Liver (tissue), 9 donors: Measurements from ENCODE around the gene ADTRP. TPM values are rescaled to one million over a fixed set of nuclear protein-coding genes. Genes with fewer than 3 reads are reported as not detected.

Experiments
- DNase-seq: peaks from one replicate; pipeline ENCODE4 v3.0.0-alpha.2; 2017; ENCODE audit warnings: low spot score
- H3K27ac ChIP-seq, 2 donors: one replicate each; pipeline ENCODE4 v1.7.0; 2013; ENCODE audit warnings: inconsistent platforms in 2 of 2, low read length in 2 of 2, control low read depth in 1 of 2, low read depth in 1 of 2, mild to moderate bottlenecking in 1 of 2
- H3K27me3 ChIP-seq, 4 donors: one replicate each; pipeline versions ENCODE4 v1.6.1 to v1.7.0; 2013; ENCODE audit warnings: low read length in 3 of 4, inconsistent platforms in 1 of 4, mild to moderate bottlenecking in 1 of 4, moderate library complexity in 1 of 4; ENCODE audit not compliant: control insufficient read depth in 4 of 4, insufficient read depth in 4 of 4
- H3K36me3 ChIP-seq, 4 donors: one replicate each; pipeline versions ENCODE4 v1.6.1 to v1.7.0; 2013; ENCODE audit warnings: low read length in 3 of 4, mild to moderate bottlenecking in 3 of 4, low read depth in 1 of 4, moderate library complexity in 1 of 4; ENCODE audit not compliant: control insufficient read depth in 4 of 4, insufficient read depth in 3 of 4
- H3K4me1 ChIP-seq, 4 donors: one replicate each; pipeline versions ENCODE4 v1.6.1 to v1.7.0; 2013; ENCODE audit warnings: low read length in 3 of 4, mild to moderate bottlenecking in 3 of 4, moderate library complexity in 1 of 4; ENCODE audit not compliant: control insufficient read depth in 4 of 4, insufficient read depth in 4 of 4
- H3K4me3 ChIP-seq, 3 donors: one replicate each; pipeline versions ENCODE4 v1.6.1 to v1.7.0; 2013; ENCODE audit warnings: low read length in 3 of 3, control low read depth in 1 of 3, low read depth in 1 of 3, mild to moderate bottlenecking in 1 of 3
- H3K9ac ChIP-seq, 2 donors: one replicate each; pipeline ENCODE4 v1.7.0; 2013; ENCODE audit warnings: low read length in 2 of 2, mild to moderate bottlenecking in 2 of 2, moderate library complexity in 2 of 2, control low read depth in 1 of 2, low read depth in 1 of 2
- H3K9me3 ChIP-seq, 4 donors: one replicate each; pipeline versions ENCODE4 v1.6.1 to v1.7.0; 2013; ENCODE audit warnings: low read length in 3 of 4; ENCODE audit not compliant: control insufficient read depth in 4 of 4
- CTCF ChIP-seq: fragments of 150-350 bp; IDR thresholded peaks from 2 replicates; pipeline ENCODE4 v1.5.1; 2017; ENCODE audit warnings: improper control_type of control experiment, low read depth, low read length; ENCODE audit not compliant: missing input control
- EGR1 ChIP-seq, 2 donors: IDR thresholded peaks; 2 replicates each; pipeline ENCODE4 v1.6.1; 2016 to 2018; ENCODE audit warnings: antibody characterized with exemption in 2 of 2, low read depth in 2 of 2
- FOXA1 ChIP-seq: IDR thresholded peaks from 2 replicates; pipeline ENCODE4 v1.6.1; 2016; ENCODE audit warnings: antibody characterized with exemption
- FOXA2 ChIP-seq: IDR thresholded peaks from 2 replicates; pipeline ENCODE4 v1.6.1; 2016; ENCODE audit warnings: antibody characterized with exemption
- HNF4G ChIP-seq: IDR thresholded peaks from 2 replicates; pipeline ENCODE4 v1.6.1; 2016; ENCODE audit warnings: antibody characterized with exemption
- JUND ChIP-seq, 2 donors: IDR thresholded peaks; 2 replicates each; pipeline ENCODE4 v1.6.1; 2016; ENCODE audit warnings: antibody characterized with exemption in 2 of 2
- NR2F2 ChIP-seq: IDR thresholded peaks from 2 replicates; pipeline ENCODE4 v1.6.1; 2016; ENCODE audit warnings: antibody characterized with exemption
- RAD21 ChIP-seq, 2 donors: IDR thresholded peaks; 2 replicates each; pipeline ENCODE4 v1.6.1; 2016; ENCODE audit warnings: antibody characterized with exemption in 2 of 2, mild to moderate bottlenecking in 2 of 2
- SP1 ChIP-seq: IDR thresholded peaks from 2 replicates; pipeline ENCODE4 v1.6.1; 2018; ENCODE audit warnings: antibody characterized with exemption, mild to moderate bottlenecking
- WGBS: extraction: QIAGEN DNeasy Blood & Tissue Kit; methylation state at CpG from one replicate; pipeline ENCODE4 v1.1.7; 2013; 5-methylcytosine and 5-hydroxymethylcytosine counted together
- polyA plus RNA-seq, 2 donors: library from polyadenylated mRNA; stranded (reverse) in 1 of 2; unstranded in 1 of 2; fragments of 200-250 nt in 1 of 2; fragments of >200 nt in 1 of 2; fragmentation: Nextera tagmentation in 1 of 2; extraction: Ambion mirVana in 1 of 2; gene quantifications; one replicate each; pipeline versions ENCODE4 v1.2.1 to v1.2.3, GENCODE V29; 2013 to 2015
- total RNA-seq, 2 donors: library from RNA; depleted of rRNA; stranded (reverse); fragments of >200 nt; gene quantifications; one replicate each; pipeline ENCODE4 v1.2.3, GENCODE V29; 2014
- TF ChIP-seq, protein P1 (sequence below): IDR thresholded peaks from 2 replicates; pipeline ENCODE4 v1.6.1; 2016; ENCODE audit warnings: antibody characterized with exemption
- donor health status: healthy.
- donor health status: healthy.
- donor health status: healthy.
- donor health status: healthy.
- donor health status: healthy.

ADTRP gene
- total and polyA plus RNA-seq, 4 donors = 0.21 to 2.0 (median 0.50) TPM; not detected in 1

DNA sequence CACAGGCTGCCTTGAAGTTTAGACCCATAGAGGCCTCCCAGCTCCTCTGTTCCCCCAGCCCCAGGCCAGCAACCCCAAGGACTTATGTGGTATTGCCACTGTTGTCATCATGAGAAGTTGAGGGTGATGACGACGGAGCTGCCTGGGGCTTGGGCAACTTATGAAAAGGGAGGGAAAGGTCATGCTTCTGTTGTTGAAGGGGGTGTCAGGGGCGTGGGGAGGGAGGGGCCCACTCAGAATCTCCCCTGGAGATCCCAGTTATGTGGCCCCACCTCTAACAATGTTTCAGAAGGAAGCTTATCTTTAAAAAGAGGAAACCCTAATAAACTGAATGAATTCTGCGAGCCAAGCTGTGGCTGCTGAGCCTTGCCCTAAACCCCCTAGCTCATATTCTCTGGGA, 4.2 kb downstream of the ADTRP start:
- H3K27me3 ChIP-seq = no peaks in the 10 kb centered on the region
- TF ChIP-seq RAD21 (IDR thresholded peaks at IDR 0.05) = no peak
- no peak for TF ChIP-seq CTCF

DNA sequence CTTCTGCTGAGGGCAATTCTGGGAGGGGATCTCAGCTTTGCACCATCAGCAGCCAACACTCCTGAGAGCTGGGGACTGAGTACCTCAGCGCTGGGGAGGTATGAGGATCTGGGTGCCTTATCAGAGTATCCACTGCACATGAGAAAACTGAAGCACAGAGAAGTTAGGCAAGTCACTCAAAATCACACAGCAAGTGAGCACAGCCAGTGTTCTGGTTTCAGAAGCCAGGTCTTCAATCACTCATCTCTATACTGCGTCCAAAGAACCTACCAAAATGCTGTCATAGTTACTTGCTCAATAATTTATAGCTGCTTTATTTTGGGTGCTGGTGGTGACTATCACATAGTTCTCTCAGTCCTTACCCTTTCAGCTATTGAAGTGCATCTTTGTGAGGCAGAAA, 5.0 kb downstream of the ADTRP start:
- 95% methylated on average over 2 of the region's 2 CpGs for WGBS
- Histone ChIP-seq H3K27me3 (no peaks in the 10 kb centered on the region), H3K4me3 (no peak overlapping the region), H3K27ac (no peak overlapping the region), H3K9ac (no peak overlapping the region), H3K4me1 (no peaks in the 10 kb centered on the region), H3K9me3 (no peaks in the 10 kb centered on the region), H3K36me3 (no peaks in the 10 kb centered on the region)
- no peak for DNase-seq
- TF ChIP-seq EGR1 (IDR thresholded peaks at IDR 0.05; ENCODE audit: low read depth in 2 of 2) (no peak), FOXA2 (no peak), HNF4G (no peak), JUND (IDR thresholded peaks at IDR 0.05) (no peak), FOXA1 (no peak), NR2F2 (no peak), CTCF (no peak), RAD21 (IDR thresholded peaks at IDR 0.05) (no peak), SP1 (no peak)
- TF ChIP-seq, protein P1, sequence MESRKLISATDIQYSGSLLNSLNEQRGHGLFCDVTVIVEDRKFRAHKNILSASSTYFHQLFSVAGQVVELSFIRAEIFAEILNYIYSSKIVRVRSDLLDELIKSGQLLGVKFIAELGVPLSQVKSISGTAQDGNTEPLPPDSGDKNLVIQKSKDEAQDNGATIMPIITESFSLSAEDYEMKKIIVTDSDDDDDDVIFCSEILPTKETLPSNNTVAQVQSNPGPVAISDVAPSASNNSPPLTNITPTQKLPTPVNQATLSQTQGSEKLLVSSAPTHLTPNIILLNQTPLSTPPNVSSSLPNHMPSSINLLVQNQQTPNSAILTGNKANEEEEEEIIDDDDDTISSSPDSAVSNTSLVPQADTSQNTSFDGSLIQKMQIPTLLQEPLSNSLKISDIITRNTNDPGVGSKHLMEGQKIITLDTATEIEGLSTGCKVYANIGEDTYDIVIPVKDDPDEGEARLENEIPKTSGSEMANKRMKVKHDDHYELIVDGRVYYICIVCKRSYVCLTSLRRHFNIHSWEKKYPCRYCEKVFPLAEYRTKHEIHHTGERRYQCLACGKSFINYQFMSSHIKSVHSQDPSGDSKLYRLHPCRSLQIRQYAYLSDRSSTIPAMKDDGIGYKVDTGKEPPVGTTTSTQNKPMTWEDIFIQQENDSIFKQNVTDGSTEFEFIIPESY = no peak

More for the DNA sequence above, 4.2 kb downstream of the ADTRP start:
- Histone ChIP-seq H3K27ac (no peak overlapping the region), H3K9me3 (no peaks in the 10 kb centered on the region), H3K36me3 (no peaks in the 10 kb centered on the region), H3K4me1 (no peaks in the 10 kb centered on the region), H3K9ac (no peak overlapping the region), H3K4me3 (no peak overlapping the region)
- DNase-seq = no peak
- WGBS = 84% methylated on average over 4 of the region's 4 CpGs

DNA sequence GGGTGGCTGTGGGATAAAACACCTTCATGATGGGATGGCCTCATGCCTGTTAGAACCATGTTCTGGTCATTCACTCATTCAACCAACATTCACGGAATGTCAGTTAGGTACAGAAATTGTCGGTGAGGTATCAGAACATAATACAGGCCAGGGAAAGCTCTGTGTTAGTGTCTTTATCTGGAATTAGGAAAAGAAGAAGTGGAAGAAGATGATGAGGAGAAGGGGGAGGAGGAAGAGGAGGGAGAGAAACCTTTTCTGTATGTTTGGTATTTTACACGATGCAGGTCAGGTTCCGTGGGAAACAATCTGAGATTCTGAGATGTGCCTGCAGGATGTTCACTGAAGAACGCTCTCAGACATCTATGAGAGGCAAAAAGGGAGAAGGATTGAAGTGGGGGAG, 5.6 kb downstream of the ADTRP start:
- H3K4me3 ChIP-seq = no peak overlapping the region
- no peak for DNase-seq
- 94% methylated on average over 5 of the region's 5 CpGs for WGBS
- TF ChIP-seq FOXA1 (no peak), EGR1 (IDR thresholded peaks at IDR 0.05; ENCODE audit: low read depth in 2 of 2) (no peak)
- TF ChIP-seq, protein P1 = no peak
- no peaks in the 10 kb centered on the region for H3K27me3 ChIP-seq
- H3K9me3 ChIP-seq = no peaks in the 10 kb centered on the region
- no peak overlapping the region for H3K27ac ChIP-seq
- H3K4me1 ChIP-seq = no peaks in the 10 kb centered on the region
- no peak overlapping the region for H3K9ac ChIP-seq
- H3K36me3 ChIP-seq = no peaks in the 10 kb centered on the region
